Measurements from ENCODE around the gene HMGN4. TPM values are rescaled to one million over a fixed set of nuclear protein-coding genes. Genes with fewer than 3 reads are reported as not detected.
"Not testable (repeated sequence)": the region's sequence is repeated elsewhere in the genome, so short reads cannot be mapped to it uniquely, and the experiment has no call there.

Gene HMGN4
- total RNA-seq, result 79.4 and 80.9 TPM in 2 replicates

- intact Hi-C loops (cut with micrococcal nuclease), result loop anchor here (1.0 to 10.0 kb wide), 8 partner anchors 15 to 937 kb away; partner anchors contain the start of genes BTN2A2 and ZNF184
Measured at GRCh38 chr6:26537846-26538571, at the start of gene HMGN4. TSS of gene HMGN4 (plus strand) at chr6:26538366. CDS start at chr6:26545207, 6,841 bp downstream.

- intact Hi-C loops (cut with micrococcal nuclease), result no loop called here
Measured at GRCh38 chr6:26489996-26490964, 47.9 kb upstream of the HMGN4 start.

GRCh38 chr6:26491604-26492003, 46.6 kb upstream of the HMGN4 start:
- intact Hi-C loops (cut with micrococcal nuclease), result no loop called here

GRCh38 chr6:26493258-26493657, 44.9 kb upstream of the HMGN4 start:
- intact Hi-C loops (cut with micrococcal nuclease), result no loop called here

- intact Hi-C loops (cut with micrococcal nuclease), result no loop called here
Measured at GRCh38 chr6:26494117-26494516, 44.0 kb upstream of the HMGN4 start.

GRCh38 chr6:26495281-26495680, 42.9 kb upstream of the HMGN4 start:
- intact Hi-C loops (cut with micrococcal nuclease), result no loop called here

GRCh38 chr6:26497610-26498009, 40.6 kb upstream of the HMGN4 start:
- intact Hi-C loops (cut with micrococcal nuclease), result no loop called here

GRCh38 chr6:26500102-26500501, 38.1 kb upstream of the HMGN4 start, which contains the start of gene BTN1A1:
TSS of gene BTN1A1 (plus strand) at chr6:26500303. CDS start at chr6:26501287, 984 bp downstream.
- intact Hi-C loops (cut with micrococcal nuclease), result no loop called here

- intact Hi-C loops (cut with micrococcal nuclease), result no loop called here
Measured at GRCh38 chr6:26501482-26501986, 36.6 kb upstream of the HMGN4 start.

GRCh38 chr6:26502165-26502564, 36.0 kb upstream of the HMGN4 start:
- intact Hi-C loops (cut with micrococcal nuclease), result no loop called here

GRCh38 chr6:26502626-26503025, 35.5 kb upstream of the HMGN4 start:
- intact Hi-C loops (cut with micrococcal nuclease), result no loop called here

GRCh38 chr6:26507658-26508057, 30.5 kb upstream of the HMGN4 start:
- intact Hi-C loops (cut with micrococcal nuclease), result no loop called here

GRCh38 chr6:26511033-26511432, 27.1 kb upstream of the HMGN4 start:
- intact Hi-C loops (cut with micrococcal nuclease), result not testable (repeated sequence)

- intact Hi-C loops (cut with micrococcal nuclease), result no loop called here
Measured at GRCh38 chr6:26514984-26515383, 23.2 kb upstream of the HMGN4 start.

GRCh38 chr6:26516481-26517427, 21.4 kb upstream of the HMGN4 start:
- intact Hi-C loops (cut with micrococcal nuclease), result no loop called here

GRCh38 chr6:26519359-26519758, 18.8 kb upstream of the HMGN4 start:
- intact Hi-C loops (cut with micrococcal nuclease), result no loop called here

- intact Hi-C loops (cut with micrococcal nuclease), result loop anchor here (5.0 kb wide), 1 partner anchor 63 kb away; the partner anchor contains the start of gene BTN2A1
Measured at GRCh38 chr6:26520237-26520849, 17.8 kb upstream of the HMGN4 start.

- intact Hi-C loops (cut with micrococcal nuclease), result loop anchor here (1.0 to 5.0 kb wide), 6 partner anchors 11 to 64 kb away; partner anchors contain the start of gene BTN2A1
Measured at GRCh38 chr6:26520850-26521599, 17.1 kb upstream of the HMGN4 start.
